ENCODE data around the gene CELA3B.
"Not testable (repeated sequence)": the region's sequence is repeated elsewhere in the genome, so short reads cannot be mapped to it uniquely, and the experiment has no call there.

CELA3B gene

GRCh38 chr1:21944733-21945073 is 32.1 kb upstream of the CELA3B start:
- DNase-seq, result no peak

- DNase-seq, result no peak
These were observed 29.8 kb upstream of the CELA3B start for GRCh38 chr1:21946836-21947587.

- DNase-seq, result no peak
These were observed 26.1 kb upstream of the CELA3B start for GRCh38 chr1:21950734-21951133.

GRCh38 chr1:21951226-21951870 is 25.5 kb upstream of the CELA3B start:
- no peak for DNase-seq

GRCh38 chr1:21952786-21953520 is 23.9 kb upstream of the CELA3B start:
- no peak for DNase-seq

- no peak for DNase-seq
These were observed 21.8 kb upstream of the CELA3B start for GRCh38 chr1:21955058-21955457.

GRCh38 chr1:21955501-21956281 is 21.1 kb upstream of the CELA3B start:
- DNase-seq, result no peak

GRCh38 chr1:21956720-21957552 is 19.9 kb upstream of the CELA3B start:
- DNase-seq, result no peak

GRCh38 chr1:21961337-21961736 is 15.5 kb upstream of the CELA3B start:
- DNase-seq, result no peak

GRCh38 chr1:21961799-21962198 is 15.0 kb upstream of the CELA3B start:
- DNase-seq, result no peak

GRCh38 chr1:21963477-21964217 is 13.2 kb upstream of the CELA3B start:
- peak; percentile 43 to 77 for DNase-seq

GRCh38 chr1:21966247-21967000 is 10.4 kb upstream of the CELA3B start:
- DNase-seq, result no peak

GRCh38 chr1:21967216-21967615 is 9.6 kb upstream of the CELA3B start:
- DNase-seq, result not testable (repeated sequence)

GRCh38 chr1:21969066-21969465 is 7.8 kb upstream of the CELA3B start:
- not testable (repeated sequence) for DNase-seq

GRCh38 chr1:21970523-21970922 is 6.3 kb upstream of the CELA3B start:
- not testable (repeated sequence) for DNase-seq

- DNase-seq, result not testable (repeated sequence)
These were observed 3.8 kb upstream of the CELA3B start for GRCh38 chr1:21972973-21973441.

GRCh38 chr1:21973948-21974347 is 2.9 kb upstream of the CELA3B start:
- peak in 1 of 2 experiments; percentile 32 for DNase-seq

- peak; percentile 58 to 63 for DNase-seq
These were observed 2.1 kb upstream of the CELA3B start for GRCh38 chr1:21974699-21975098.

- DNase-seq, result not testable (repeated sequence)
These were observed 1.5 kb upstream of the CELA3B start for GRCh38 chr1:21975296-21975695.

- not testable (repeated sequence) for DNase-seq
These were observed 1.4 kb downstream of the CELA3B start for GRCh38 chr1:21978209-21978608.

Data from NCI-H187 (cell line).